B cell (primary cell): Measurements from ENCODE around the gene ARHGAP28. TPM values are rescaled to one million over a fixed set of nuclear protein-coding genes. Genes with fewer than 3 reads are reported as not detected.

Experiments
- ATAC-seq: fragments of 200-7000 bp; cut with Tn5 transposase; one replicate; pipeline ENCODE4 v1.10.0; 2021; ENCODE audit warnings: low read depth, mild to moderate bottlenecking, moderate number of reproducible peaks, moderate library complexity
- CTCF ChIA-PET: fragments of 350-600 bp; sonication (Branson Sonifier 250); formaldehyde crosslinking; loops from one replicate; lab custom pipeline; 2021; ENCODE audit warnings: antibody characterized with exemption, inconsistent platforms; lab: Charles Lee
- POLR2A ChIA-PET: fragments of 350-600 bp; sonication (Branson Sonifier 250); formaldehyde crosslinking; loops from one replicate; lab custom pipeline; 2021; ENCODE audit warnings: antibody characterized with exemption; lab: Charles Lee
- DNase-seq: peaks from one replicate; pipeline ENCODE4 v3.0.0; 2013
- H2AFZ ChIP-seq: 2 replicates; pipeline ENCODE4 v1.6.1; 2012; ENCODE audit warnings: mild to moderate bottlenecking, low read depth, low read length; ENCODE audit not compliant: insufficient read depth, poor library complexity, severe bottlenecking
- H3K27ac ChIP-seq, 2 donors: 1 replicate in 1 of 2; 2 replicates in 1 of 2; pipeline ENCODE4 v1.5.1; 2012 to 2013; ENCODE audit warnings: low read length in 2 of 2, mild to moderate bottlenecking in 2 of 2, moderate library complexity in 1 of 2
- H3K27me3 ChIP-seq, 4 experiments: fragments of 200-600 bp in 1 of 4; sonication (generic) in 1 of 4; replicated peaks in 1 of 4; 1 replicate in 2 of 4; 2 replicates in 2 of 4; pipeline versions ENCODE4 v1.6.1 to v1.7.0; 2013 to 2016; ENCODE audit warnings: low read length in 3 of 4, mild to moderate bottlenecking in 2 of 4, mixed read lengths in 1 of 4, moderate library complexity in 1 of 4; ENCODE audit not compliant: insufficient read depth in 4 of 4, control insufficient read depth in 3 of 4; ENCODE audit errors: control extremely low read depth in 1 of 4
- H3K36me3 ChIP-seq, 2 experiments: replicated peaks in 1 of 2; 1 replicate in 1 of 2; 2 replicates in 1 of 2; pipeline versions ENCODE4 v1.6.1 to v1.7.1; 2013; ENCODE audit warnings: low read length in 1 of 2; ENCODE audit not compliant: insufficient read depth in 2 of 2, control insufficient read depth in 1 of 2; ENCODE audit errors: control extremely low read depth in 1 of 2, extremely low read depth in 1 of 2
- H3K4me1 ChIP-seq, 2 donors: fragments of 200-600 bp in 1 of 2; sonication (generic) in 1 of 2; 1 replicate in 1 of 2; 2 replicates in 1 of 2; pipeline versions ENCODE4 v1.5.1 to v1.6.1; 2013 to 2017; ENCODE audit warnings: low read length in 2 of 2; ENCODE audit not compliant: control insufficient read depth in 2 of 2, insufficient read depth in 2 of 2
- H3K4me2 ChIP-seq: replicated peaks from 2 replicates; pipeline ENCODE3; 2012; ENCODE audit warnings: mild to moderate bottlenecking, low read depth, low read length; ENCODE audit not compliant: poor library complexity, severe bottlenecking
- H3K4me3 ChIP-seq, 5 experiments: fragments of 200-600 bp in 1 of 5; sonication (generic) in 1 of 5; 1 replicate in 3 of 5; 2 replicates in 2 of 5; pipeline versions ENCODE4 v1.5.1 to v1.7.0; 2011 to 2016; ENCODE audit warnings: low read length in 4 of 5, mild to moderate bottlenecking in 4 of 5, low read depth in 2 of 5, control low read depth in 1 of 5, moderate library complexity in 1 of 5; ENCODE audit not compliant: insufficient read depth in 1 of 5; ENCODE audit errors: control extremely low read depth in 1 of 5, extremely low read depth in 1 of 5
- H3K79me2 ChIP-seq: fragments of 200-600 bp; sonication (generic); one replicate; pipeline ENCODE4 v1.6.0; 2016; ENCODE audit warnings: low read length; ENCODE audit not compliant: control insufficient read depth, insufficient read depth
- H3K9ac ChIP-seq: fragments of 200-600 bp; sonication (generic); 2 replicates; pipeline ENCODE4 v1.6.1; 2017; ENCODE audit warnings: mild to moderate bottlenecking, low read length, moderate library complexity
- H3K9me3 ChIP-seq, 3 donors: one replicate each; pipeline versions ENCODE4 v1.6.1 to v1.7.1; 2013; ENCODE audit warnings: low read length in 2 of 3; ENCODE audit not compliant: control insufficient read depth in 2 of 3, insufficient read depth in 1 of 3; ENCODE audit errors: control extremely low read depth in 1 of 3
- H4K20me1 ChIP-seq: 2 replicates; pipeline ENCODE4 v1.6.0; 2012; ENCODE audit warnings: mild to moderate bottlenecking, low read length; ENCODE audit not compliant: insufficient read depth, control insufficient read depth, poor library complexity, severe bottlenecking
- H3K27ac Mint-ChIP-seq: one replicate; pipeline ENCODE4 v1.8.0; 2021; ENCODE audit warnings: mixed read lengths
- H3K27me3 Mint-ChIP-seq: one replicate; pipeline ENCODE4 v1.8.0; 2021; ENCODE audit warnings: mixed read lengths
- H3K4me1 Mint-ChIP-seq: one replicate; pipeline ENCODE4 v1.8.0; 2021; ENCODE audit warnings: mixed read lengths
- H3K4me3 Mint-ChIP-seq: one replicate; pipeline ENCODE4 v1.8.0; 2021; ENCODE audit warnings: mixed read lengths
- H3K9me3 Mint-ChIP-seq: one replicate; pipeline ENCODE4 v1.8.0; 2022; ENCODE audit warnings: mixed read lengths; ENCODE audit not compliant: insufficient read depth
- EZH2 ChIP-seq: IDR thresholded peaks from 2 replicates; pipeline ENCODE4 v1.6.1; 2012; ENCODE audit warnings: borderline replicate concordance, low read depth, mild to moderate bottlenecking, moderate library complexity, low read length; ENCODE audit not compliant: insufficient read depth, poor library complexity, severe bottlenecking
- WGBS: methylation state at CpG from one replicate; pipeline ENCODE4 v1.1.5; 2013; ENCODE audit warnings: missing lambda C conversion rate; ENCODE audit not compliant: insufficient coverage; 5-methylcytosine and 5-hydroxymethylcytosine counted together
- intact Hi-C: fragments of 100-400 bp; cut with micrococcal nuclease; formaldehyde crosslinking; loops from one replicate; pipeline ENCODE4 v1.10.0; 2022
- polyA plus RNA-seq: library from polyadenylated mRNA; depleted of rRNA; stranded (reverse); fragments of >200 nt; gene quantifications from 2 replicates; pipeline ENCODE4 v1.2.3, GENCODE V29; 2012
- total RNA-seq, 2 donors: library from RNA; stranded (reverse); fragments of 120-200 nt in 1 of 2; gene quantifications; 1 replicate in 1 of 2; 2 replicates in 1 of 2; pipeline versions ENCODE4 v1.2.3 to v1.2.4, GENCODE V29; 2013 to 2022
- TF ChIP-seq, protein P1 (sequence below): fragments of 200-600 bp; IDR thresholded peaks from one replicate; pipeline ENCODE4 v1.8.0; 2022; ENCODE audit warnings: antibody characterized with exemption, mild to moderate bottlenecking

ARHGAP28 gene
- total and polyA plus RNA-seq, 2 donors (not counting 1 experiment from before 2014, with no cell fraction given): not detected

DNA sequence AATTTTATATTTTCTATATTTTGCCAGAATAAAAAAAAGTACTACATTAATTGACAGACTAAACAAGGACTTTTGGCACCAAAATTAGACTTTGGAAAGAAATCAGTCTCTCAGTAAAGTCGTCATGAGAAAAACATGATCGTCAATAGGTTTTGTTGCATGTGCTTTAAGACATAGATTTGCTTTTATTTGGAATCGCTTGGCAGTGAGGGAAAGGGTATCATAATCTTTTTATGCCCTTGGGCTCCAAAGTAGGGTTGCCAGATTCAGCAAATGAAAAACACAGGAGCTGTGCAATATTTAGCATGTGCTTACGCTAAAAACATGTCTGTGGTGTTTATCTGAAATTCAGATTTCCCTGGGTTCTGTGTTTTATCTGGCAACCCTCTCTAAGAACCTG, 210.5 kb downstream of the ARHGAP28 start:
- H3K9me3 ChIP-seq: no peaks in the 10 kb centered on the region
- no peaks in the 10 kb centered on the region for H4K20me1 ChIP-seq
- DNase-seq: no peak
- no peak for ATAC-seq
- no peak overlapping the region for H3K4me3 Mint-ChIP-seq
- no peak overlapping the region for H3K27ac ChIP-seq
- no peaks in the 10 kb centered on the region for H3K79me2 ChIP-seq
- intact Hi-C loops: no loop called here
- no peaks in the 10 kb centered on the region for H3K27me3 ChIP-seq
- H3K4me3 ChIP-seq: no peak overlapping the region
- no peaks in the 10 kb centered on the region for H3K4me1 Mint-ChIP-seq
- no peaks in the 10 kb centered on the region for H3K36me3 ChIP-seq
- 98% methylated on average over 4 of the region's 4 CpGs for WGBS
- H3K27me3 Mint-ChIP-seq: peaks cover 4% of the 10 kb centered on the region
- TF ChIP-seq, protein P1, sequence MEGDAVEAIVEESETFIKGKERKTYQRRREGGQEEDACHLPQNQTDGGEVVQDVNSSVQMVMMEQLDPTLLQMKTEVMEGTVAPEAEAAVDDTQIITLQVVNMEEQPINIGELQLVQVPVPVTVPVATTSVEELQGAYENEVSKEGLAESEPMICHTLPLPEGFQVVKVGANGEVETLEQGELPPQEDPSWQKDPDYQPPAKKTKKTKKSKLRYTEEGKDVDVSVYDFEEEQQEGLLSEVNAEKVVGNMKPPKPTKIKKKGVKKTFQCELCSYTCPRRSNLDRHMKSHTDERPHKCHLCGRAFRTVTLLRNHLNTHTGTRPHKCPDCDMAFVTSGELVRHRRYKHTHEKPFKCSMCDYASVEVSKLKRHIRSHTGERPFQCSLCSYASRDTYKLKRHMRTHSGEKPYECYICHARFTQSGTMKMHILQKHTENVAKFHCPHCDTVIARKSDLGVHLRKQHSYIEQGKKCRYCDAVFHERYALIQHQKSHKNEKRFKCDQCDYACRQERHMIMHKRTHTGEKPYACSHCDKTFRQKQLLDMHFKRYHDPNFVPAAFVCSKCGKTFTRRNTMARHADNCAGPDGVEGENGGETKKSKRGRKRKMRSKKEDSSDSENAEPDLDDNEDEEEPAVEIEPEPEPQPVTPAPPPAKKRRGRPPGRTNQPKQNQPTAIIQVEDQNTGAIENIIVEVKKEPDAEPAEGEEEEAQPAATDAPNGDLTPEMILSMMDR: no peak
- TF ChIP-seq EZH2: no peak
- no peak overlapping the region for H3K9ac ChIP-seq
- no peak overlapping the region for H3K27ac Mint-ChIP-seq
- POLR2A ChIA-PET: no interaction called here
- CTCF ChIA-PET: no interaction called here
- no peaks in the 10 kb centered on the region for H3K4me1 ChIP-seq
- no peak overlapping the region for H2AFZ ChIP-seq
- no peak overlapping the region for H3K4me2 ChIP-seq
- no peaks in the 10 kb centered on the region for H3K9me3 Mint-ChIP-seq

DNA sequence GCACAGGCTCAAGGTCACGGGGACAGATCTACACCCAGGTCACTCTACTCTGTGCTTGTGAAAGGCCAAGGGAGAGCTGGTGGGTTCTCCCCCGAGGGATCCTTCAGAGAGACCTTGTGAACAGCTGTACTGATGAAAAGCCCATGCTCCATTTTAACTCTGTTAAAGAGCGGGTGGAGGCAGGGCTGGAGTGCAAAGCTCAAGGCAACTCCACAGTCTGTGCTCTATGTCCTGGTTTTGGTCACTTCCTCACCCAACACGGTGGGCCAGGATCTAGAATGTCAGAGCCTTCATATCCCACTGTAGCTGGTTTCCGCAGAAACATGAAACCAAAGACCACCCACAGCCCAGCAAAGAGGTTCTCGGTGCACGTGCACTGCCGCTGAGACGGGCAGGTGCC, 210.9 kb downstream of the ARHGAP28 start:
- H4K20me1 ChIP-seq: no peaks in the 10 kb centered on the region
- no peak overlapping the region for H3K4me2 ChIP-seq
- no peaks in the 10 kb centered on the region for H3K4me1 Mint-ChIP-seq
- H3K9me3 Mint-ChIP-seq: no peaks in the 10 kb centered on the region
- no peak overlapping the region for H3K27ac ChIP-seq
- WGBS: 94% methylated on average over 9 of the region's 9 CpGs
- no peak overlapping the region for H3K27ac Mint-ChIP-seq
- H3K4me1 ChIP-seq: no peaks in the 10 kb centered on the region
- H3K4me3 Mint-ChIP-seq: no peak overlapping the region
- no peaks in the 10 kb centered on the region for H3K79me2 ChIP-seq
- no peaks in the 10 kb centered on the region for H3K27me3 ChIP-seq
- H3K36me3 ChIP-seq: no peaks in the 10 kb centered on the region
- POLR2A ChIA-PET: no interaction called here
- ATAC-seq (no peak), DNase-seq (no peak)
- H3K27me3 Mint-ChIP-seq: peaks cover 4% of the 10 kb centered on the region
- no peak overlapping the region for H3K9ac ChIP-seq
- H3K4me3 ChIP-seq: no peak overlapping the region
- no peak overlapping the region for H2AFZ ChIP-seq
- H3K9me3 ChIP-seq: no peaks in the 10 kb centered on the region
- CTCF ChIA-PET: no interaction called here
- TF ChIP-seq, protein P1: no peak
- no peak for TF ChIP-seq EZH2
- intact Hi-C loops: no loop called here
